CD4-positive, alpha-beta T cell treated with Interleukin-21 for 1 hour (primary cell): ENCODE results near the gene IFNG.

ENCODE experiments used
- DNase-seq: peaks from one replicate; pipeline ENCODE4 v3.0.0-alpha.2; 2020

Gene IFNG

GRCh38 chr12:68114606-68115005 is 44.9 kb downstream of the IFNG start:
- DNase-seq: no peak

GRCh38 chr12:68113644-68114043 is 45.9 kb downstream of the IFNG start:
- peak; percentile 54 for DNase-seq

- no peak for DNase-seq
These were observed 47.5 kb downstream of the IFNG start for GRCh38 chr12:68111995-68112394.

GRCh38 chr12:68109444-68110217 is 49.9 kb downstream of the IFNG start:
- DNase-seq: no peak

- no peak for DNase-seq
These were observed 50.5 kb downstream of the IFNG start for GRCh38 chr12:68109001-68109400.

- no peak for DNase-seq
These were observed 52.9 kb downstream of the IFNG start for GRCh38 chr12:68106660-68107059.

- no peak for DNase-seq
These were observed 53.4 kb downstream of the IFNG start for GRCh38 chr12:68106160-68106559.
